ENCODE data around the gene FUT9.

The FUT9 gene

DNA sequence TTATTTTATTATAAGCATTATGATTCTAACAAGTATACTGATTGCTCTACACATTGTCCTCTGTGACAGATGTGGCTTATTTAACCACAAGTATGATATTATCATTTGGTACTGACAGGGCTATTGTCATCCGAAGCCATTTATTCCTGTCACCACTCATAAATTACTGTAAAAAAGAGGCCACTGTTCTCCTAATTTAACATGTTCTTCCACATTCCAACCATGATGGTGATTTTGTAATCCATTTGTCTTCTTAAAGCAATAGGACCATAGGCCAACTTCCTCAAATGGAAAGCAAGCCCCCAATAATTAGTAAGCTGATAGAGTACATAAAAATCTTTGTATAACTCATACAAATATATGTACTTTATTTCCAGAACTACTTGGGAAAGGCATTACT, 50.6 kb downstream of the FUT9 start:
- DNase-seq = no peak

DNA sequence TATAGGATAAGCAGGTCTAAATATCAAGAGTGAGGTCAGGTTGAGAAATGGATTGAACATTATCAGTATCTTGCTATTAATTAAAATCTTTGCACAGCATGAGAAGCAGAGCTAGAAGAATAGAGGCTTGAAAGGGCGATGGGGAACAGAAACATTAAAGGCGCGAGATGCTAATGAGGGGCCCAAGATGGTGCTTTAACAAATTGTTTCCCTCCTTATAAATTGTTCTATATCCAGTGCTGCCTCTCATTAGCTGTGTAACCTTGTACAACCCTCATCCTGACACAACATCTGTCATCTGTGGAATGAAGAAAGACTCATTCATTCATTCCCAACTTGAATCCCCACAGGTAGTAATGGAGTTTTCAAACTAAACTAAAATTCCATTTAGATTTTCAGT, 57.8 kb downstream of the FUT9 start:
- no peak for DNase-seq

- DNase-seq = peak in 5 of 56 donors; percentile 5 to 21 (median 16)
These were observed 58.2 kb downstream of the FUT9 start for GRCh38 chr6:96074006-96074405.

- DNase-seq = no peak
These were observed 60.1 kb downstream of the FUT9 start for GRCh38 chr6:96075826-96076225.

GRCh38 chr6:96086745-96087144, 71.0 kb downstream of the FUT9 start:
- DNase-seq = no peak

GRCh38 chr6:96089173-96089572, 73.4 kb downstream of the FUT9 start:
- no peak for DNase-seq

DNA sequence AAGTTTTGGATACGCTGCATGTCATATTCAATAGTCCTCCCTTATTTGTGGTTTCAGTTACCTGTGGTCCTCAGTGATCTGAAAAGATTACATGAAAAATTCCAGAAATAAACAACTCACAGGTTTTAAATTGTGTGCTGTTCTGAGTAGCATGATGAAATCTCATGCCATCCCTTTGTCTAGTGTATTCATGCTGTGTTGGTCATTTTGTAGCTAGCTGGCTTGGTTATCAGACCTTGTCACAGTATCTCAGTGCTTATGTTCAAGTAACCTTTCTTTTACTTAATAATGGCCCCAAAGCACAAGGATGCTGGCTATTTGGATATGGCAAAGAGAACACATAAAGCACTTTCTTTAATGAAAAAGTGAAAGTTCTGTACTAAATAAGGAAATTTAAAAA, 78.3 kb downstream of the FUT9 start:
- no peak for DNase-seq

DNA sequence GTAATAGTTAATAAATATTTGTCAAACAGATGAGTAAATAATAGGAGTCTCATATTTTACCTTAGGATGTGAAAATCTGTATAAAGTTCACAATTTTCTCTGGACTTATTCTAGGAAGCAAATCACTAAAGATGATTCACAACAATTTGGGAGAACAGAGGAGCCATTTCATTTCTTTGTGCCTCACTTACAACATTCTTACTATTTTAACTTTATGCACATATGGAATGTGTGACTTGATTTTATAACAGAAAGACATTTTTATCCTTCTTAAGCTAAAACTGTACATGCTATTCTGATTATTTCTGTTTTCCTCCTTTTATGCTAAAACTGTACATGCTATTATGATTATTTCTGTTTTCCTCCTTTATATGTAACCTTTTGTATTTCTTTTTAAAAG, 83.3 kb downstream of the FUT9 start:
- no peak for DNase-seq

GRCh38 chr6:96101564-96101963, 85.8 kb downstream of the FUT9 start:
- no peak for DNase-seq

DNA sequence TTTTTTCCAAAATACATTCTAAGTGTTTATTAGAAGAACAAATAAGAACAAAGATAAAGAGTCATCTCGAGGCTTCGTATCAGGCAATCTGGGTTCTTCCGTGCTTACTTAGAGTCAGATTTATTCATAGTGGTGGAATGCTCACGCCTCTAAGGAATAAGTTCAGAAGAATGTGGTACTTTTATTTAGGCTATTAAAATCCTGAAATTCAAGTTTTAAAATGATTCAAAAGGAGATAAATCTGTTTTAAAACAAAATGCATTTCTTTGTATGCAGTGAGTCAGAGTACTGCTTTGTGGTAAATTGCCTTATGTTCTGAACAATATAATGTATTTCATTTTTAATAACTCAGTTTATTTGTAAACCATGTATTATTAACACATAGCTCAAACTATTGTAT, 89.1 kb downstream of the FUT9 start:
- no peak for DNase-seq

- no peak for DNase-seq
These were observed 95.1 kb downstream of the FUT9 start for GRCh38 chr6:96110878-96111277.

DNA sequence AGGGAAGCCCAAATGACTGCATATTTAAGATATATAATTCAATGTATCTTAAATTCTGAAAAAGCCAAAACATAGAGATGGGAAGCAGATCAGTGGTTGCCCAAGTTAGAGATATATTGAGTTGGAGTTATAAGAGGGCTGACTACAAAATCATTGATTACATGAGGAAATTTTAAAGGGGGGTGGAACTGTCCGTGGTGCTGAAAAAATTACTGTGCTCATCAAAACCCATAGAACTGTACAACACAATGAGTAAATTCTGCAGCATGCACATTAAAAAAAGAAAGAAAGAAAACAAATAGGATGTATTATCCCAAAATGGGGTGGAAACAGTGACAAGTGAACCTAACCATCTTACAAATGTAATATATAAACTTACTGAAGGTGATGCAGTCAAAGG, 100.9 kb downstream of the FUT9 start:
- no peak for DNase-seq

- DNase-seq = no peak
These were observed 109.0 kb downstream of the FUT9 start for GRCh38 chr6:96124778-96125177.

- DNase-seq = no peak
These were observed 122.6 kb downstream of the FUT9 start for GRCh38 chr6:96138406-96138805.

- DNase-seq = no peak
These were observed 126.4 kb downstream of the FUT9 start for GRCh38 chr6:96142142-96142541.

- peak in 5 of 56 donors; percentile 1 to 23 (median 9) for DNase-seq
These were observed 134.7 kb downstream of the FUT9 start for GRCh38 chr6:96150431-96150830.

- DNase-seq = no peak
These were observed 135.9 kb downstream of the FUT9 start for GRCh38 chr6:96151707-96152106.

DNA sequence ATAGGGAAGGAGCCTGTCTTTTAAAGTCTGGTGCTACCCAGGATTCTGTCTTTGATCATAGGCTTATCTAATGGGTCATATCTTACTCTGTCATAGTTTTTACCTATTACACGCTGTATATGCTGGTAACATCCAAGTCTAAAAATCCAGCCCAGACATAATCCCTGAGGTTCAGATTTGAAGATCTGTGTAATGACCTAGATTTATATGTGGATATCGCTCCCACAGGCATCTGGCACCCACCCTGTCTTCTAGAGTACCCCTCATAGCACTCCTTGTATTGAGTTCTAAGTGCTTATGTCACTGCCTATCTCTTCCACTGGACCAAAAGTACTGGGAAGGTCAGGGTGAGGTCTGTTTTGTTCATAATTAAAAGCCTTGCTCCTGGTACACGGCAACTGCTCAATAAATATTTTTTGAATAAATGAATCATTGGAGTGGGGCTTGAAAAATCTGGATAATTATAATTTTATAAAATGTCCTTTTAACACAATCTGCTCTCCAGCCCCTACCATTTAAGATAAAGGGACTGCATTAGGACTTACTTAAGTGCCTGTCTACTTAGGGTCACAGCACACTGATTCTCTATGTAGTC, 136.4 kb downstream of the FUT9 start:
- DNase-seq = no peak

- DNase-seq = no peak
These were observed 138.0 kb downstream of the FUT9 start for GRCh38 chr6:96153775-96154174.

DNA sequence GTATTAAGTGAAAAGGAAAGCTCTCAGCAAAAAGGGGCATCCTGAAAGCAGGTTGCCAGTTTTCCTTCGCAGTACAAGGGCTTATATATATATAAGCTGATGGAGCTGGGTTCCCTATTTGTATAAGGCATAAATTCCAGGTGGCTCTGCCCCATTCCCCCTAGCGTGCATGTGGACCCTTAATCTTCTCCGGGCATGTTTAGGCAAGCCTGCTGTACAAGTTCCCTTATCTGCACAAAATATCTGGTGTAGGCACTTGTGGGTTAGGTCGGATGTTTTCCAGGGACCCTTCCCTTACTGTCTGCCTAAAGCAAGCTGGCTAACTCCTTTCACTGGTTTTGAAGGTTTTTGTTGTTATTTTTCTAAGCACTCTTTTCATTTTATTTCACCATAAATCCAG, 140.7 kb downstream of the FUT9 start:
- DNase-seq = no peak

DNA sequence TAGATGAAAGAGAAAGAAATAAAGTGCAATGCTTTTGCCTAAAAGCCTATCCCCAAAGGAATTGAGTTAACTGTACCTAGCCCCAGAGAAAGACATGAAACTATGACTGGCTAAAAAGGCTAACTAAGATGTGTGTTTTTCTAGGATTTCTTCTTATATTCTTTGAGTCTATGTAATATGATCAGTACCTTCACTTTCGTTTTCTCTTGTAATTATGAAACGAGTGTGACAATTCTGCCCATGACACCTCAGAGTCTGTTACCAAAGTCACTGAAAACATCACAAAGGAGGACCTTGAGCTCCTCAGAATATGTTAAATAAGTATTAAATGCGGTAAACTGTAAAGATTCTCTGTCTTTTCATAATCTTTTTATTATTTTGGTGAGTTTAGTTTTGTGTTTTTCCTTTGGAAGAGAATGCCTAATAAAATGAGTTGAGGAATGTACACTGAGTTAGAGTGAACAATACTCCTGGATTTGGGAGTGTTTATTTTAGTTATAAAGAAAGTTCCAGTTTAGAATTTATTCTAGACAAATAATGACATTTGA, 141.3 kb downstream of the FUT9 start:
- DNase-seq = no peak

GRCh38 chr6:96162711-96163120, 146.9 kb downstream of the FUT9 start:
- DNase-seq = no peak

- DNase-seq = no peak
These were observed 149.0 kb downstream of the FUT9 start for GRCh38 chr6:96164802-96165201.

- peak in 7 of 56 donors; percentile 1 to 47 (median 13) for DNase-seq
These were observed 155.3 kb downstream of the FUT9 start for GRCh38 chr6:96171112-96171511.
